Measurements from ENCODE around the gene HAT1. TPM values are rescaled to one million over a fixed set of nuclear protein-coding genes. Genes with fewer than 3 reads are reported as not detected.
A peak's percentile ranks its signal among the peaks of the same experiment; 100 is the strongest.

Gene HAT1
- total and polyA plus RNA-seq, 10 of the 15 experiments (the other 5 are each of a cell fraction or from before 2014, with no cell fraction given): 60.0 to 225 (median 130) TPM

DNA sequence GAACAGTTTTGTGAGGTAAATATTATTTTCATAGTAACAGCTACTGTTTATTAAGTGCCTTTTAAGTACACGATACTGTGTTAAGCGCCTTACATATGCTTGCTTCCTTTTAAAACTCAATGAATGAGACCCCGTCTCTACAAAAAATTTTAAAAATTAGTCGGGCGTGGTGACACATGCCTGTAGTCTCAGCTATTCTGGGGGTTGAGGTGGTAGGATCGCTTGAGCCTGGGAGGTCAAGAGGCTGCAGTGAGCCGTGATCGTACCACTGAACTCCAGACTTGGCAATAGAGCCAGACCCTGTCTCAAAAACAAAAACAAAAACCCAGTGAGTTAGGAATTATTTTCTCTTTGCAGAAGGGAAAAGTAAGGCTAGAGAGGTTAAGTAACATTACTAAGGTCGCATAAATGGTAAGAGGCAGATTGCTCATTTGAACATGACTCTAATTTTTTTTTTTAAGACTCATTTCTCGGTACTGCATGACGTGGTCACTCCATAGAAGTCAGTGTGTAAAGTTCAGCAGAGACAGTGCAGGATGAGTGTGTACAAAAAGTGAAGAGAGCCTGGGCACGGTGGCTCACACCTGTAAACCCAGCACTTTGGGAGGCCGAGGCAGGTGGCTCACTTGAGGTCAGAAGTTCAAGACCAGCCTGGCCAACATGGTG lies 78.6 kb downstream of the HAT1 start:
- TF ChIP-seq SUZ12 (IDR thresholded peaks at IDR 0.05; ENCODE audit: unreplicated experiment): no peak
- TF ChIP-seq ZZZ3 (IDR thresholded peaks at IDR 0.05; ENCODE audit: control insufficient read depth, insufficient read length, low read depth): no peak
- no peak for TF ChIP-seq BACH1 (IDR thresholded peaks at IDR 0.05; ENCODE audit: borderline replicate concordance)
- peak; percentile 11; the same call in 1 of the 2 replicates for TF ChIP-seq MXI1 (IDR thresholded peaks at IDR 0.05; ENCODE audit: low read depth, low read length)
- WGBS (ENCODE audit: insufficient coverage, insufficient replicate concordance, low lambda C conversion rate, missing lambda C conversion rate): 94% methylated on average over 13 of the region's 13 CpGs

DNA sequence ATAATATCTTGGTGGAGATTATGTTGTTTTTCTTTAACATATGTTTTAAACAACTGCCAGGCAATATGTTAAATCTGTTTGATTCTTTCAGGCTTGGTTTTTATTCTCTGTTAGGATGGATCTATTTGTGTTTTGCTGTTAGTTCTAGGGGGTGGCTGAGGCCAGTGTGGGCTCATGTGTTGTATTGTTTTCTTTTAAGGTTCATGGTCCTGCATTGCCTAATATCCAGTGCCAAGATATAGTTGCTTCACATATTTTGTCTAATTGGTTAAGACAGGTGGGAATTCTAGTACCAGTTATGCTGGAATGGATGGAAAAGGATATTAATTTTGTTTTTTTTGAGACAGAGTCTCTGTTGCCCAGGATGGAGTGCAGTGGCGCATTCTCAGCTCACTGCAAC lies 85.1 kb downstream of the HAT1 start:
- H3K9ac ChIP-seq (ENCODE audit: control insufficient read depth, insufficient read depth, low read length): no peak overlapping the region
- in situ Hi-C loops (cut with MboI): no loop called here
- H4K20me1 ChIP-seq (ENCODE audit: control insufficient read depth, insufficient read depth): no peaks in the 10 kb centered on the region
- DNase-seq (ENCODE audit: low read depth, low spot score): no peak
- no peak overlapping the region for H3K4me2 ChIP-seq (ENCODE audit: control insufficient read depth, insufficient read depth)
- ChIA-PET POLR2A (no interaction called here), CTCF (no interaction called here), SMC1A (ENCODE audit: uncharacterized antibody, unreplicated experiment) (interaction anchor here (0.9 kb wide), 1 partner anchor 130 kb away, joined by 3 read pairs; no protein-coding TSS in a partner anchor), RAD21 (ENCODE audit: unreplicated experiment) (no interaction called here)
- no peaks in the 10 kb centered on the region for H3K27me3 ChIP-seq (replicated peaks in 1 of 2; ENCODE audit: control insufficient read depth in 2 of 2, insufficient read depth in 2 of 2, low read length in 1 of 2)
- BruUV-seq (replicated peaks): no TSS peak
- H3K27ac ChIP-seq (ENCODE audit: control insufficient read depth, insufficient read depth): no peak overlapping the region
- no peaks in the 10 kb centered on the region for H3K79me2 ChIP-seq (ENCODE audit: control insufficient read depth, insufficient read depth, low read length)
- no peak for FAIRE-seq
- no peak overlapping the region for H2AFZ ChIP-seq (ENCODE audit: control insufficient read depth, low read depth, low read length)
- no peaks in the 10 kb centered on the region for H3K9me3 ChIP-seq (replicated peaks; ENCODE audit: control insufficient read depth, insufficient read depth, low read length)
- WGBS (ENCODE audit: insufficient coverage, insufficient replicate concordance, low lambda C conversion rate, missing lambda C conversion rate): 91% methylated on average over 1 of the region's 1 CpG
- H3K4me1 ChIP-seq (ENCODE audit: control insufficient read depth, insufficient read depth, low read length): peaks cover 9% of the 10 kb centered on the region
- H3K36me3 ChIP-seq (ENCODE audit: control insufficient read depth in 2 of 2, insufficient read depth in 2 of 2, low read length in 1 of 2): no peaks in the 10 kb centered on the region
- intact Hi-C loops (cut with micrococcal nuclease; ENCODE audit: unreplicated experiment): no loop called here
- ATAC-seq: no peak
- H3K4me3 ChIP-seq: no peak overlapping the region
- TF ChIP-seq, protein P1, sequence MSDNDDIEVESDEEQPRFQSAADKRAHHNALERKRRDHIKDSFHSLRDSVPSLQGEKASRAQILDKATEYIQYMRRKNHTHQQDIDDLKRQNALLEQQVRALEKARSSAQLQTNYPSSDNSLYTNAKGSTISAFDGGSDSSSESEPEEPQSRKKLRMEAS (IDR thresholded peaks at IDR 0.05; ENCODE audit: low read depth, low read length): no peak
- TF ChIP-seq, protein P2, sequence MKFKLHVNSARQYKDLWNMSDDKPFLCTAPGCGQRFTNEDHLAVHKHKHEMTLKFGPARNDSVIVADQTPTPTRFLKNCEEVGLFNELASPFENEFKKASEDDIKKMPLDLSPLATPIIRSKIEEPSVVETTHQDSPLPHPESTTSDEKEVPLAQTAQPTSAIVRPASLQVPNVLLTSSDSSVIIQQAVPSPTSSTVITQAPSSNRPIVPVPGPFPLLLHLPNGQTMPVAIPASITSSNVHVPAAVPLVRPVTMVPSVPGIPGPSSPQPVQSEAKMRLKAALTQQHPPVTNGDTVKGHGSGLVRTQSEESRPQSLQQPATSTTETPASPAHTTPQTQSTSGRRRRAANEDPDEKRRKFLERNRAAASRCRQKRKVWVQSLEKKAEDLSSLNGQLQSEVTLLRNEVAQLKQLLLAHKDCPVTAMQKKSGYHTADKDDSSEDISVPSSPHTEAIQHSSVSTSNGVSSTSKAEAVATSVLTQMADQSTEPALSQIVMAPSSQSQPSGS (IDR thresholded peaks at IDR 0.05; ENCODE audit: low read length): no peak
- no peak for TF ChIP-seq RBBP5 (conservative IDR thresholded peaks at IDR 0.05)
- no peak for TF ChIP-seq STAT3 (IDR thresholded peaks at IDR 0.05; ENCODE audit: low read depth, low read length)
- TF ChIP-seq, protein P3, sequence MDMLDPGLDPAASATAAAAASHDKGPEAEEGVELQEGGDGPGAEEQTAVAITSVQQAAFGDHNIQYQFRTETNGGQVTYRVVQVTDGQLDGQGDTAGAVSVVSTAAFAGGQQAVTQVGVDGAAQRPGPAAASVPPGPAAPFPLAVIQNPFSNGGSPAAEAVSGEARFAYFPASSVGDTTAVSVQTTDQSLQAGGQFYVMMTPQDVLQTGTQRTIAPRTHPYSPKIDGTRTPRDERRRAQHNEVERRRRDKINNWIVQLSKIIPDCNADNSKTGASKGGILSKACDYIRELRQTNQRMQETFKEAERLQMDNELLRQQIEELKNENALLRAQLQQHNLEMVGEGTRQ (IDR thresholded peaks at IDR 0.05; ENCODE audit: borderline replicate concordance, low read depth, low read length): no peak
- no peak for TF ChIP-seq ZSCAN29 (IDR thresholded peaks at IDR 0.05)
- TF ChIP-seq, protein P4, sequence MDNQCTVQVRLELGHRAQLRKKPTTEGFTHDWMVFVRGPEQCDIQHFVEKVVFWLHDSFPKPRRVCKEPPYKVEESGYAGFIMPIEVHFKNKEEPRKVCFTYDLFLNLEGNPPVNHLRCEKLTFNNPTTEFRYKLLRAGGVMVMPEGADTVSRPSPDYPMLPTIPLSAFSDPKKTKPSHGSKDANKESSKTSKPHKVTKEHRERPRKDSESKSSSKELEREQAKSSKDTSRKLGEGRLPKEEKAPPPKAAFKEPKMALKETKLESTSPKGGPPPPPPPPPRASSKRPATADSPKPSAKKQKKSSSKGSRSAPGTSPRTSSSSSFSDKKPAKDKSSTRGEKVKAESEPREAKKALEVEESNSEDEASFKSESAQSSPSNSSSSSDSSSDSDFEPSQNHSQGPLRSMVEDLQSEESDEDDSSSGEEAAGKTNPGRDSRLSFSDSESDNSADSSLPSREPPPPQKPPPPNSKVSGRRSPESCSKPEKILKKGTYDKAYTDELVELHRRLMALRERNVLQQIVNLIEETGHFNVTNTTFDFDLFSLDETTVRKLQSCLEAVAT (IDR thresholded peaks at IDR 0.05): no peak

More for the DNA sequence above, 78.6 kb downstream of the HAT1 start:
- FAIRE-seq: no peak
- peak overlapping the region; percentile 90 for H3K9ac ChIP-seq (ENCODE audit: control insufficient read depth, insufficient read depth, low read length)
- ChIA-PET POLR2A (interaction anchor here (0.7 kb wide), 1 partner anchor 9 kb away, joined by 3 read pairs; no protein-coding TSS in a partner anchor), CTCF (interaction anchor here (0.6 to 1.3 kb wide), 4 partner anchors 9 to 961 kb away, joined by 3 to 7 read pairs (median 4); partner anchors contain the start of gene DLX2), RAD21 (ENCODE audit: unreplicated experiment) (no interaction called here), SMC1A (ENCODE audit: uncharacterized antibody, unreplicated experiment) (interaction anchor here (0.9 kb wide), 2 partner anchors 13 to 102 kb away, joined by 3 read pairs; partner anchors contain the start of gene DLX2)
- H3K4me3 ChIP-seq: peak overlapping the region; percentile 90
- BruUV-seq (replicated peaks): no TSS peak
- DNase-seq (ENCODE audit: low read depth, low spot score): no peak
- intact Hi-C loops (cut with micrococcal nuclease; ENCODE audit: unreplicated experiment): no loop called here
- H4K20me1 ChIP-seq (ENCODE audit: control insufficient read depth, insufficient read depth): no peaks in the 10 kb centered on the region
- no peaks in the 10 kb centered on the region for H3K9me3 ChIP-seq (replicated peaks; ENCODE audit: control insufficient read depth, insufficient read depth, low read length)
- in situ Hi-C loops (cut with MboI): no loop called here
- no peaks in the 10 kb centered on the region for H3K79me2 ChIP-seq (ENCODE audit: control insufficient read depth, insufficient read depth, low read length)
- H3K27me3 ChIP-seq (replicated peaks in 1 of 2; ENCODE audit: control insufficient read depth in 2 of 2, insufficient read depth in 2 of 2, low read length in 1 of 2): no peaks in the 10 kb centered on the region
- no peak for ATAC-seq
- peak overlapping the region; percentile 78; the same call in 1 of the 2 replicates for H3K27ac ChIP-seq (ENCODE audit: control insufficient read depth, insufficient read depth)
- peak overlapping the region; percentile 73 for H3K4me2 ChIP-seq (ENCODE audit: control insufficient read depth, insufficient read depth)
- peak overlapping the region; percentile 99 for H2AFZ ChIP-seq (ENCODE audit: control insufficient read depth, low read depth, low read length)
- peaks cover 6% of the 10 kb centered on the region for H3K4me1 ChIP-seq (ENCODE audit: control insufficient read depth, insufficient read depth, low read length)
- no peaks in the 10 kb centered on the region for H3K36me3 ChIP-seq (ENCODE audit: control insufficient read depth in 2 of 2, insufficient read depth in 2 of 2, low read length in 1 of 2)
